HCT116 (cell line): ENCODE measurements around the gene CLDN10.

ENCODE experiments used
- CEBPB ChIP-seq: IDR thresholded peaks from 2 replicates; pipeline ENCODE4 v1.6.1; 2012; ENCODE audit warnings: low read depth
- CTCF ChIP-seq, 3 experiments: fragments of 200-600 bp in 1 of 3; sonication (generic) in 1 of 3; IDR thresholded peaks in 2 of 3; conservative IDR thresholded peaks in 1 of 3; 2 replicates each; pipeline ENCODE4 v1.5.1; 2012 to 2017; ENCODE audit warnings: low read depth in 2 of 3, low read length in 2 of 3, antibody characterized with exemption in 1 of 3, borderline replicate concordance in 1 of 3, control low read depth in 1 of 3, mild to moderate bottlenecking in 1 of 3, mixed read lengths in 1 of 3, mixed run types in 1 of 3, moderate library complexity in 1 of 3; ENCODE audit not compliant: insufficient read depth in 1 of 3
- FOSL1 ChIP-seq: IDR thresholded peaks from 2 replicates; pipeline ENCODE4 v1.6.1; 2012; ENCODE audit warnings: low read depth
- POLR2AphosphoS5 ChIP-seq: IDR thresholded peaks from 2 replicates; pipeline ENCODE4 v1.6.1; 2011; ENCODE audit warnings: mild to moderate bottlenecking, low read depth, low read length, moderate library complexity
- SIN3A ChIP-seq: IDR thresholded peaks from 2 replicates; pipeline ENCODE4 v1.6.1; 2012; ENCODE audit warnings: low read depth
- SRF ChIP-seq: IDR thresholded peaks from 2 replicates; pipeline ENCODE4 v1.6.1; 2012; ENCODE audit warnings: low read depth
- TCF7L2 ChIP-seq: IDR thresholded peaks from 2 replicates; pipeline ENCODE4 v1.7.0; 2011; ENCODE audit warnings: borderline replicate concordance, inconsistent platforms; ENCODE audit not compliant: insufficient read depth, insufficient read length; ENCODE audit errors: extremely low read depth
- ZBTB33 ChIP-seq: IDR thresholded peaks from 2 replicates; pipeline ENCODE4 v1.6.1; 2011; ENCODE audit warnings: mild to moderate bottlenecking, low read length, moderate library complexity; ENCODE audit not compliant: insufficient replicate concordance; ENCODE audit errors: extremely low read depth
- ZFX ChIP-seq: fragments of 450-650 bp; IDR thresholded peaks from 2 replicates; pipeline ENCODE4 v1.6.1; 2017

- TF ChIP-seq ZBTB33 (no peak), CTCF (IDR thresholded peaks at IDR 0.05 in 2 of 3, conservative IDR thresholded peaks at IDR 0.05 in 1 of 3; ENCODE audit: borderline replicate concordance in 1 of 3, insufficient read depth in 1 of 3, low read depth in 2 of 3, low read length in 2 of 3) (no peak), ZFX (no peak), FOSL1 (no peak), CEBPB (no peak), SIN3A (no peak), POLR2AphosphoS5 (no peak), SRF (no peak), TCF7L2 (no peak)
Measured at GRCh38 chr13:95615539-95615938, 63.0 kb downstream of the CLDN10 start.
